HepG2 (cell line): ENCODE data around the gene PPAT. TPM values are rescaled to one million over a fixed set of nuclear protein-coding genes. Genes with fewer than 3 reads are reported as not detected.

ENCODE experiments used
- ATF5 ChIP-seq: sonication (generic); formaldehyde crosslinking; IDR thresholded peaks from 2 replicates; pipeline ENCODE4 v1.4.0; 2020; ENCODE audit warnings: mild to moderate bottlenecking, low read depth, missing genetic modification reagents
- BCLAF1 ChIP-seq: fragments of 450-650 bp; IDR thresholded peaks from 2 replicates; pipeline ENCODE4 v1.6.1; 2017; ENCODE audit warnings: mild to moderate bottlenecking
- CBX5 ChIP-seq: sonication (generic); formaldehyde crosslinking; IDR thresholded peaks from 2 replicates; pipeline ENCODE4 v1.4.0; 2020; ENCODE audit warnings: missing genetic modification reagents, borderline replicate concordance
- CERS6 ChIP-seq: sonication (generic); formaldehyde crosslinking; IDR thresholded peaks from 2 replicates; pipeline ENCODE4 v1.5.0; 2020; ENCODE audit warnings: missing genetic modification reagents
- CREM ChIP-seq, 2 experiments: sonication (generic) in 1 of 2; formaldehyde crosslinking in 1 of 2; IDR thresholded peaks; 2 replicates each; pipeline versions ENCODE4 v1.4.0 to v1.6.1; 2016 to 2020; ENCODE audit warnings: antibody characterized with exemption in 1 of 2, mild to moderate bottlenecking in 1 of 2, missing genetic modification reagents in 1 of 2
- EHMT2 ChIP-seq: fragments of 200-600 bp; sonication (generic); IDR thresholded peaks from 2 replicates; pipeline ENCODE4 v1.7.0; 2017; ENCODE audit warnings: antibody characterized with exemption, low read depth, low read length, borderline replicate concordance
- HNF1A ChIP-seq, 2 experiments: sonication (generic) in 1 of 2; formaldehyde crosslinking in 1 of 2; IDR thresholded peaks; 2 replicates each; pipeline versions ENCODE4 v1.4.0 to v1.6.1; 2016 to 2020; ENCODE audit warnings: borderline replicate concordance in 1 of 2, low read depth in 1 of 2, mild to moderate bottlenecking in 1 of 2, missing genetic modification reagents in 1 of 2
- IKZF1 ChIP-seq: fragments of 450-650 bp; IDR thresholded peaks from 2 replicates; pipeline ENCODE4 v1.7.1; 2016
- KLF13 ChIP-seq: sonication (generic); formaldehyde crosslinking; IDR thresholded peaks from 2 replicates; pipeline ENCODE4 v1.4.0; 2020; ENCODE audit warnings: mild to moderate bottlenecking, missing genetic modification reagents
- ONECUT2 ChIP-seq: sonication (generic); formaldehyde crosslinking; IDR thresholded peaks from 2 replicates; pipeline ENCODE4 v1.4.0; 2020; ENCODE audit warnings: missing genetic modification reagents
- TAF15 ChIP-seq: fragments of 200-400 bp; formaldehyde crosslinking; IDR thresholded peaks from one replicate; pipeline ENCODE4 v1.6.1; 2018; ENCODE audit warnings: mild to moderate bottlenecking, low read depth, low read length; ENCODE audit not compliant: poor library complexity, severe bottlenecking
- TEAD3 ChIP-seq: optimal IDR thresholded peaks from 2 replicates; pipeline ENCODE3; 2016; ENCODE audit warnings: borderline replicate concordance
- ZBTB39 ChIP-seq: sonication (generic); formaldehyde crosslinking; IDR thresholded peaks from 2 replicates; pipeline ENCODE4 v1.5.0; 2020; ENCODE audit warnings: missing genetic modification reagents
- ZNF503 ChIP-seq: sonication (generic); formaldehyde crosslinking; IDR thresholded peaks from 2 replicates; pipeline ENCODE4 v1.4.0; 2020; ENCODE audit warnings: missing genetic modification reagents
- ZNF562 ChIP-seq: sonication (generic); formaldehyde crosslinking; IDR thresholded peaks from 2 replicates; pipeline ENCODE4 v1.8.0; 2022; ENCODE audit warnings: missing genetic modification reagents, borderline replicate concordance
- ZZZ3 ChIP-seq: sonication (generic); formaldehyde crosslinking; IDR thresholded peaks from 2 replicates; pipeline ENCODE4 v1.4.0; 2020; ENCODE audit warnings: missing genetic modification reagents, mild to moderate bottlenecking, borderline replicate concordance
- polyA plus RNA-seq, 8 experiments: library from polyadenylated mRNA; depleted of rRNA in 3 of 8; stranded (reverse) in 7 of 8; unstranded in 1 of 8; fragments of >200 nt; fragmentation: Illumina TruSeq in 4 of 8; extraction: Trizol in 4 of 8; gene quantifications; 2 replicates each; pipeline versions ENCODE4 v1.2.1 to v1.2.3, GENCODE V29; 2011 to 2016; ENCODE audit warnings: low read depth in 4 of 8, missing spikeins in 1 of 8, mixed read lengths in 1 of 8; ENCODE audit not compliant: insufficient read depth in 1 of 8
- total RNA-seq, 5 experiments: library from RNA; depleted of rRNA; stranded (reverse); fragments of >200 nt; fragmentation: Illumina TruSeq; extraction: Trizol; gene quantifications; 2 replicates each; pipeline ENCODE4 v1.2.3, GENCODE V29; 2016; ENCODE audit warnings: low read depth in 1 of 5

PPAT gene
- total and polyA plus RNA-seq, 2 of the 13 experiments (the other 11 are each of a cell fraction or from before 2014, with no cell fraction given), result 16.9 to 62.6 TPM

GRCh38 chr4:56434599-56435139 is 746 bp downstream of the PPAT start (continued):
- TF ChIP-seq HNF1A (IDR thresholded peaks at IDR 0.05; ENCODE audit: low read depth), result no peak
- no peak for TF ChIP-seq HNF1A (CRISPR knock-in tag; IDR thresholded peaks at IDR 0.05; ENCODE audit: borderline replicate concordance)
- TF ChIP-seq CREM (IDR thresholded peaks at IDR 0.05), result peak; percentile 17; the same call in 1 of the 2 replicates
- TF ChIP-seq CREM (CRISPR knock-in tag; IDR thresholded peaks at IDR 0.05), result no peak
- no peak for TF ChIP-seq ZNF562 (CRISPR knock-in tag)
- no peak for TF ChIP-seq IKZF1
- TF ChIP-seq ATF5 (CRISPR knock-in tag), result no peak
- TF ChIP-seq EHMT2, result no peak
- no peak for TF ChIP-seq KLF13
- TF ChIP-seq ONECUT2 (CRISPR knock-in tag), result no peak
- no peak for TF ChIP-seq TEAD3
- no peak for TF ChIP-seq CBX5 (CRISPR knock-in tag)
- TF ChIP-seq ZZZ3 (CRISPR knock-in tag), result no peak
- TF ChIP-seq TAF15, result no peak
- TF ChIP-seq ZNF503 (CRISPR knock-in tag), result no peak
- TF ChIP-seq BCLAF1, result no peak
- TF ChIP-seq ZBTB39, result no peak
- no peak for TF ChIP-seq CERS6 (CRISPR knock-in tag)
